GM06990 (cell line): ENCODE measurements around the gene TNFRSF6B.

Source experiments
- DNase-seq: peaks from one replicate; pipeline ENCODE4 v3.0.0-alpha.2; 2011; ENCODE audit not compliant: insufficient read length; ENCODE audit errors: extremely low read depth
- H3K27me3 ChIP-seq: replicated peaks from 2 replicates; pipeline ENCODE4 v1.6.0; 2011; ENCODE audit warnings: low read length; ENCODE audit not compliant: control insufficient read depth, insufficient read depth
- H3K36me3 ChIP-seq: 2 replicates; pipeline ENCODE4 v1.5.1; 2011; ENCODE audit warnings: low read length; ENCODE audit not compliant: control insufficient read depth, insufficient read depth
- H3K4me3 ChIP-seq: replicated peaks from 2 replicates; pipeline ENCODE4 v1.5.1; 2011; ENCODE audit warnings: low read depth, mild to moderate bottlenecking, control low read depth, low read length
- TF ChIP-seq, protein P1 (sequence below): IDR thresholded peaks from 2 replicates; pipeline ENCODE4 v1.5.1; 2011; ENCODE audit warnings: low read length, control low read depth, mild to moderate bottlenecking, inconsistent platforms; ENCODE audit not compliant: insufficient read depth, poor library complexity, severe bottlenecking

Gene TNFRSF6B

DNA sequence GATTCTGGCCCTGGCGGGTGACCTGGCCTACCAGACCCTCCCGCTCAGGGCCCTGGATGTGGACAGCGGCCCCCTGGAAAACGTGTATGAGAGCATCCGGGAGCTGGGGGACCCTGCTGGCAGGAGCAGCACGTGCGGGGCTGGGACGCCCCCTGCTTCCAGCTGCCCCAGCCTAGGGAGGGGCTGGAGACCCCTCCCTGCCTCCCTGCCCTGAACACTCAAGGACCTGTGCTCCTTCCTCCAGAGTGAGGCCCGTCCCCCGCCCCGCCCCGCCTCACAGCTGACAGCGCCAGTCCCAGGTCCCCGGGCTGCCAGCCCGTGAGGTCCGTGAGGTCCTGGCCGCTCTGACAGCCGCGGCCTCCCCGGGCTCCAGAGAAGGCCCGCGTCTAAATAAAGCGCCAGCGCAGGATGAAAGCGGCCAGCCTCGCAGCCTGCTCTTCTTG is 42.3 kb downstream of the TNFRSF6B start:
- Histone ChIP-seq H3K4me3 (peak overlapping the region; percentile 65), H3K36me3 (peaks cover 19% of the 10 kb centered on the region), H3K27me3 (no peaks in the 10 kb centered on the region)
- TF ChIP-seq, protein P1, sequence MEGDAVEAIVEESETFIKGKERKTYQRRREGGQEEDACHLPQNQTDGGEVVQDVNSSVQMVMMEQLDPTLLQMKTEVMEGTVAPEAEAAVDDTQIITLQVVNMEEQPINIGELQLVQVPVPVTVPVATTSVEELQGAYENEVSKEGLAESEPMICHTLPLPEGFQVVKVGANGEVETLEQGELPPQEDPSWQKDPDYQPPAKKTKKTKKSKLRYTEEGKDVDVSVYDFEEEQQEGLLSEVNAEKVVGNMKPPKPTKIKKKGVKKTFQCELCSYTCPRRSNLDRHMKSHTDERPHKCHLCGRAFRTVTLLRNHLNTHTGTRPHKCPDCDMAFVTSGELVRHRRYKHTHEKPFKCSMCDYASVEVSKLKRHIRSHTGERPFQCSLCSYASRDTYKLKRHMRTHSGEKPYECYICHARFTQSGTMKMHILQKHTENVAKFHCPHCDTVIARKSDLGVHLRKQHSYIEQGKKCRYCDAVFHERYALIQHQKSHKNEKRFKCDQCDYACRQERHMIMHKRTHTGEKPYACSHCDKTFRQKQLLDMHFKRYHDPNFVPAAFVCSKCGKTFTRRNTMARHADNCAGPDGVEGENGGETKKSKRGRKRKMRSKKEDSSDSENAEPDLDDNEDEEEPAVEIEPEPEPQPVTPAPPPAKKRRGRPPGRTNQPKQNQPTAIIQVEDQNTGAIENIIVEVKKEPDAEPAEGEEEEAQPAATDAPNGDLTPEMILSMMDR, result no peak
- no peak for DNase-seq

DNA sequence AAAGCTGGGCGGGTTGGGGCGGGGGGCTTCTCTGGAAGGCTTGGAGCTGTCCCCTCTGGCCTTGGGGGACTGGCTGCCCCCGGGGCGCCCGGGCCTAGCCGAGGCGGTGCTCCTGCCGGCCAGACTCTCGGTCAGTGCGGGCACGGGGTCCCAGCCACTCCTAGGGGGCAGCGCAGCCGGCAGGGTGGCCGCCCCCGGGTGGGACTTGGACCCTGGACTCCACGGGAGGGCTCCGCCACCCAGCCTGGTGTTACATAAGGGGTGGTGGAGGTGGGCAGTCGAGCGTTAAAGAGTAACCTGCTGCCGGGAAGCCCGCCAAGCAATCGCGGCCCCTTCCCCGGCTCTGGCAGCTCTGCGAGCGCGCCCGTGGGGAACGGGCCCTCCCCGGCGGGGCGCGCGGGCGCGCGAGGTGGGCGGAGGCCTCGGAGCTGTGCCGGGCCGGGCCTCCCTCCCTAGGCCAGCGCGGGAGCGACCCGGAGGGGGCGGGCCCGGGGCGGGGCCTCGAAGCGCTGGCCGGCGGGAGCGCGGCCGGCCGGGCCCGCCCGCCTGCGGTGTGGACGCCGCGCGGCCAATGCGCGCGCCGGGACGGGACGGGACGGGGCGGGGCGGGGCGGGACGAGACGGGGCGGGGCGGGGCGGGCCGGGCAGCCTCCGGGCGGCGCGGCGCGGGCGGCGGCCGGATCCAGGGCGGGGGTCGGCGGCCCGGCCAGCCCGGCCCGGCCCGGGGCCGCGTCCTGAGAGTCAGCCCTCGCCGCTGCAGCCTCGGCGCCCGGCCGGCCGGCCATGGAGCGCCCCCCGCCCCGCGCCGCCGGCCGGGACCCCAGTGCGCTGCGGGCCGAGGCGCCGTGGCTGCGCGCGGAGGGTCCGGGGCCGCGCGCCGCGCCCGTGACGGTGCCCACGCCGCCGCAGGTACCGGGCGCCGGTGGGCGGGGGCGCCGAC is 42.9 kb downstream of the TNFRSF6B start, which contains the start of gene SLC2A4RG:
Gene SLC2A4RG, plus strand, starts transcription at position 647 of the 940 bp plus-strand sequence. Its CDS starts 137 bp downstream, at position 784.
- TF ChIP-seq, protein P1, result no peak
- Histone ChIP-seq H3K4me3 (peak within 1 kb of the TSS; percentile 65), H3K36me3 (peaks cover 13% of the 10 kb centered on the region), H3K27me3 (no peaks in the 10 kb centered on the region)
- DNase-seq, result peak; percentile 83

DNA sequence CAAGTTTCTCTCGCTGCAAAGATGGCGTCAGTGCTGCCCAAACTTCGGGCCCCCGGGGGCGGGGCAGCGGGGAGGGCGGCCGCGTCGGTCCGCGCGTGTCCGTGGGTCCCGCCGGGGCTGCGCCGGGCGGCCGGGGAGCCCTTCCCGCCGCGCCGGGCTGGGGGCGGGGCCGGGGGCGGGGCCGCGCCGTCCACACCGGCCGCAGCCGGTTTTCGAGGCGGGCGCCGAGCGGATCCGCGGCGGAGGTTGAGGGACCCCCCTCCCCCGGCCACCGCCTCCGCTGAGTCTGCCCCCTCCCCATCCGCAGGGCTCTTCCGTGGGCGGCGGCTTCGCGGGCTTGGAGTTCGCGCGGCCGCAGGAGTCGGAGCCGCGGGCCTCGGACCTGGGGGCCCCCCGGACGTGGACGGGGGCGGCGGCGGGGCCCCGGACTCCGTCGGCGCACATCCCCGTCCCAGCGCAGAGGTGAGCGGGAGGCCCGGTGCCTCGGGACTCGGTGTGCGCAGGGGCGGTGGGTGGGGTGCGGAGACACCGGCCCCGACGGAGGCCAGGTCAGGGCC is 43.7 kb downstream of the TNFRSF6B start:
- TF ChIP-seq, protein P1, result no peak
- Histone ChIP-seq H3K27me3 (no peaks in the 10 kb centered on the region), H3K36me3 (peaks cover 10% of the 10 kb centered on the region), H3K4me3 (peak overlapping the region; percentile 63)
- DNase-seq, result peak; percentile 55

DNA sequence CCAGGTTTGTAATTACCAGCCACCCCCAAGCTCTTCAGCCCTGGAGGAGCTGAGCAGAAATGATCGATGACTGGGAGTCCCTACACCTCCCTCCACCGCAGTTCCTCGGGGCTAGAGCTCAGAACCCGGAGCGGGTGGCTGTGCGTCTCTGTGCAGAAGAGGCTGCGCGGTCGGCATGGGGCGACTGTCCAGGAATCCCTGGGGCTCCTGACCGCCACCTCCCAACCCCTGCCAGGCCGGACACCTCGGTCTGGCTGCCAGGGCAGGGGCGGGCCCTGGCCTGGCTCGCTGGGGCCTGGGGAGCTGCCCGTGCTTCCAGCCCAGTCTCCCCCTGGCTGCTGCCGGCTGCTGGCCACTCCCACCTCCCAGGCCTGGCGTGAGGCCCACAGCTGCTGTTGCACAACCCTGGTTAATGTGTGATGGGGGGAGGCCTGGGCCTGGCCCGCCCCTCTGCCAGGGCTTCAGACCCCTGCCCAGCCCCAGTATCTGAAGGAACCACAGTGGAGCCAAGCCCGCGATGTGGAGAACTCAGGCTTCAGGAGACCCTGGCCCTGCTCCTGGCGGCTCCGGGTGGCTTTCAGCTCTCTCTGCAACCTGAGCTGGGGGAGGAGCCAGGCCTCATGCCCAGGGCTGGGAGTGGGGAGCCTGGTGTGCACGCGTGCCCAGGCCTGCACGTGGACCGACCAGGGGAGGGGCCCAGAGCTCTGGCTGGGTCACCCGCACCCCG is 44.3 kb downstream of the TNFRSF6B start:
- no peaks in the 10 kb centered on the region for H3K27me3 ChIP-seq
- H3K36me3 ChIP-seq, result peaks cover 7% of the 10 kb centered on the region
- DNase-seq, result peak; percentile 63
- TF ChIP-seq, protein P1, result peak; percentile 8
- H3K4me3 ChIP-seq, result peak overlapping the region; percentile 63

DNA sequence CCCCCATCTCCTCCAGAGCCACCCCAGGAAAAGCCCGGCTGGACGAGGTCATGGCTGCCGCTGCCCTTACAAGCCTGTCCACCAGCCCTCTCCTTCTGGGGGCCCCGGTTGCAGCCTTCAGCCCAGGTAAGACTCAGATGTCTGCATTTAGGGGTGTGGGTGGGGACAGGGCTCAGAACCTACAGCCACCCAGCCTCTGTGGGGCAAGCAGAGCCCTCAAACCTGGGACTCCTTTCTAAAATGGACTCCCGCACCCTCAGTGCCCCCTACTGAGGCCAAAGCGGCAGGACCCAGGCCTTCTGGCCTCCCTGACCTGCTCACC is 44.9 kb downstream of the TNFRSF6B start:
- Histone ChIP-seq H3K27me3 (no peaks in the 10 kb centered on the region), H3K4me3 (no peak overlapping the region; the same call in 1 of the 2 replicates), H3K36me3 (peaks cover 3% of the 10 kb centered on the region)
- no peak for DNase-seq
- TF ChIP-seq, protein P1, result no peak
